ENCODE measurements around the gene CES2. TPM values are rescaled to one million over a fixed set of nuclear protein-coding genes. Genes with fewer than 3 reads are reported as not detected.

The CES2 gene
- total and polyA plus RNA-seq, 2 donors (not counting 3 experiments of a cell fraction or from before 2014, with no cell fraction given): 19.1 to 28.8 TPM

DNA sequence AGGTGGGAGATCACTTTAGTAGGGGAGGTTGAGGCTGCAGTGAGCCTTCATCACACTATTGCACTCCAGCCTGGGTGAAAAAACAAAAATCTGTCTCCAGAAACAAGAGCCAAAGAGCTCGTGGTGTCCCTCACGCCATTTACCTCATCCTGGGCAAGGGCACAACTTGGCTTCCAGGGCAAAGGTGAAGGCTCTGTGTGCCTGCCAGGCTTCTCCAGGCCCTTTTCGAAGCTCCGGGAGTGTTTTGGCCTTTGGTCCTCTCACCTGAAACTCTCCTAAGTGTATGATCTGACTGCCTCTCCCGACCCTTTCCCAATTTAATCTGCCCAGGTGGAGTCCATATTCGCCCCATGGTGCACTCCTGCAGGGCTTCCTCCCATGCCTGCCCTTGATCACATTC, 14.2 kb downstream of the CES2 start:
- Histone ChIP-seq H3K4me3 (replicated peaks in 1 of 3; ENCODE audit: insufficient read depth in 1 of 3, low read depth in 1 of 3, low read length in 3 of 3) (no peak overlapping the region), H3K9me3 (replicated peaks; ENCODE audit: control insufficient read depth, insufficient read depth, low read length) (no peaks in the 10 kb centered on the region), H2AFZ (ENCODE audit: low read depth, low read length) (no peak overlapping the region), H3K27ac (ENCODE audit: insufficient read depth, low read depth, low read length) (no peak overlapping the region), H3K27me3 (ENCODE audit: control insufficient read depth in 2 of 2, insufficient read depth in 2 of 2, low read length in 2 of 2) (peaks cover 4 to 10% of the 10 kb centered on the region in 2 experiments), H3K9ac (replicated peaks; ENCODE audit: extremely low read depth, insufficient read depth, low read length) (no peak overlapping the region), H3K79me2 (ENCODE audit: control insufficient read depth, insufficient read depth, low read length) (no peaks in the 10 kb centered on the region), H3K36me3 (ENCODE audit: control insufficient read depth in 2 of 2, extremely low read depth in 1 of 2, insufficient read depth in 2 of 2, low read length in 2 of 2) (no peaks in the 10 kb centered on the region), H3K4me1 (ENCODE audit: control insufficient read depth, extremely low read depth, insufficient read depth, low read length) (peaks cover 12% of the 10 kb centered on the region), H3K4me2 (ENCODE audit: insufficient read depth, low read length) (no peak overlapping the region), H4K20me1 (replicated peaks; ENCODE audit: control insufficient read depth, extremely low read depth, insufficient read depth, low read length) (no peaks in the 10 kb centered on the region), H3K9me1 (replicated peaks; ENCODE audit: control insufficient read depth, extremely low read depth, insufficient read depth, low read length) (no peaks in the 10 kb centered on the region)
- no peak for TF ChIP-seq GATA2 (IDR thresholded peaks at IDR 0.05; ENCODE audit: insufficient read depth, insufficient read length, low read depth, low read length)
- no peak for TF ChIP-seq CTCF (IDR thresholded peaks at IDR 0.05; ENCODE audit: extremely low read depth in 1 of 2, insufficient read depth in 1 of 2, low read depth in 1 of 2, low read length in 2 of 2)
- TF ChIP-seq POLR2AphosphoS5 (IDR thresholded peaks at IDR 0.05; ENCODE audit: insufficient read depth, low read depth, low read length): no peak
- TF ChIP-seq JUN (IDR thresholded peaks at IDR 0.05; ENCODE audit: borderline replicate concordance, insufficient read depth, insufficient read length, low read depth): no peak
- TF ChIP-seq POLR2A (IDR thresholded peaks at IDR 0.05; ENCODE audit: low read depth, low read length): no peak
- TF ChIP-seq EZH2 (IDR thresholded peaks at IDR 0.05; ENCODE audit: borderline replicate concordance, low read depth, low read length, severe bottlenecking): no peak
- no peak for TF ChIP-seq FOS (IDR thresholded peaks at IDR 0.05; ENCODE audit: borderline replicate concordance, insufficient read depth, low read length)
- TF ChIP-seq MAX (IDR thresholded peaks at IDR 0.05; ENCODE audit: insufficient read depth, insufficient read length): no peak
- TF ChIP-seq MYC (IDR thresholded peaks at IDR 0.05; ENCODE audit: low read depth, low read length): no peak
- CTCF ChIA-PET: interaction anchor here (1.1 to 1.4 kb wide), 2 partner anchors 54 to 206 kb away, joined by 3 read pairs; no protein-coding TSS in a partner anchor
- POLR2A ChIA-PET: no interaction called here
- DNase-seq (ENCODE audit: low read depth, low spot score) (no peak), FAIRE-seq (no peak)
- BruUV-seq (replicated peaks): no TSS peak
- dilution Hi-C loops (cut with MboI; ENCODE audit: extremely low pct_ligation_motif_present, low sequenced_read_pairs): no loop called here
- intact Hi-C loops (cut with micrococcal nuclease): no loop called here

All from endothelial cell of umbilical vein (primary cell).